ENCODE data around the gene EEFSEC. TPM values are rescaled to one million over a fixed set of nuclear protein-coding genes. Genes with fewer than 3 reads are reported as not detected.
A peak's percentile ranks its signal among the peaks of the same experiment; 100 is the strongest.

Gene EEFSEC
- total RNA-seq, 1 donor from 2014 or later, result 22.0 TPM

- intact Hi-C loops (cut with micrococcal nuclease), result no loop called here
- DNase-seq (ENCODE audit: low spot score), result no peak
- H3K9me3 Mint-ChIP-seq, result peaks cover 7% of the 10 kb centered on the region
- peaks cover 19% of the 10 kb centered on the region for H3K36me3 Mint-ChIP-seq (ENCODE audit: low read depth)
- H3K4me1 Mint-ChIP-seq (ENCODE audit: low read depth), result no peaks in the 10 kb centered on the region
- H3K27ac Mint-ChIP-seq, result no peak overlapping the region
- no peak overlapping the region for H3K4me3 Mint-ChIP-seq (ENCODE audit: low read depth)
- no peaks in the 10 kb centered on the region for H3K27me3 Mint-ChIP-seq (ENCODE audit: low read depth)
These were observed 133.4 kb downstream of the EEFSEC start for GRCh38 chr3:128286691-128287090.

- no peak overlapping the region for H3K27ac Mint-ChIP-seq
- no peaks in the 10 kb centered on the region for H3K27me3 Mint-ChIP-seq (ENCODE audit: low read depth)
- peaks cover 19% of the 10 kb centered on the region for H3K36me3 Mint-ChIP-seq (ENCODE audit: low read depth)
- peaks cover 7% of the 10 kb centered on the region for H3K9me3 Mint-ChIP-seq
- no peaks in the 10 kb centered on the region for H3K4me1 Mint-ChIP-seq (ENCODE audit: low read depth)
- intact Hi-C loops (cut with micrococcal nuclease), result no loop called here
- no peak for DNase-seq (ENCODE audit: low spot score)
- no peak overlapping the region for H3K4me3 Mint-ChIP-seq (ENCODE audit: low read depth)
These were observed 133.9 kb downstream of the EEFSEC start for GRCh38 chr3:128287216-128287615.

- Mint-ChIP-seq H3K9me3 (peaks cover 7% of the 10 kb centered on the region), H3K4me3 (ENCODE audit: low read depth) (no peak overlapping the region), H3K27ac (no peak overlapping the region), H3K27me3 (ENCODE audit: low read depth) (no peaks in the 10 kb centered on the region), H3K36me3 (ENCODE audit: low read depth) (peaks cover 19% of the 10 kb centered on the region), H3K4me1 (ENCODE audit: low read depth) (peaks cover 4% of the 10 kb centered on the region)
- intact Hi-C loops (cut with micrococcal nuclease), result no loop called here
- no peak for DNase-seq (ENCODE audit: low spot score)
These were observed 136.3 kb downstream of the EEFSEC start for GRCh38 chr3:128289534-128289933.

GRCh38 chr3:128290484-128290883 lies 137.2 kb downstream of the EEFSEC start:
- peaks cover 9% of the 10 kb centered on the region for H3K4me1 Mint-ChIP-seq (ENCODE audit: low read depth)
- H3K36me3 Mint-ChIP-seq (ENCODE audit: low read depth), result peaks cover 19% of the 10 kb centered on the region
- intact Hi-C loops (cut with micrococcal nuclease), result no loop called here
- no peaks in the 10 kb centered on the region for H3K27me3 Mint-ChIP-seq (ENCODE audit: low read depth)
- no peak overlapping the region for H3K4me3 Mint-ChIP-seq (ENCODE audit: low read depth)
- H3K9me3 Mint-ChIP-seq, result peaks cover 7% of the 10 kb centered on the region
- DNase-seq (ENCODE audit: low spot score), result no peak
- no peak overlapping the region for H3K27ac Mint-ChIP-seq

- intact Hi-C loops (cut with micrococcal nuclease), result no loop called here
- H3K4me1 Mint-ChIP-seq (ENCODE audit: low read depth), result peaks cover 10% of the 10 kb centered on the region
- H3K27me3 Mint-ChIP-seq (ENCODE audit: low read depth), result no peaks in the 10 kb centered on the region
- H3K27ac Mint-ChIP-seq, result no peak overlapping the region
- peaks cover 12% of the 10 kb centered on the region for H3K9me3 Mint-ChIP-seq
- peak; percentile 6 for DNase-seq (ENCODE audit: low spot score)
- H3K36me3 Mint-ChIP-seq (ENCODE audit: low read depth), result peaks cover 17% of the 10 kb centered on the region
- no peak overlapping the region for H3K4me3 Mint-ChIP-seq (ENCODE audit: low read depth)
These were observed 140.6 kb downstream of the EEFSEC start for GRCh38 chr3:128293930-128294329.

- Mint-ChIP-seq H3K4me1 (ENCODE audit: low read depth) (peaks cover 10% of the 10 kb centered on the region), H3K27me3 (ENCODE audit: low read depth) (no peaks in the 10 kb centered on the region), H3K27ac (no peak overlapping the region), H3K36me3 (ENCODE audit: low read depth) (peaks cover 14% of the 10 kb centered on the region), H3K4me3 (ENCODE audit: low read depth) (no peak overlapping the region), H3K9me3 (peaks cover 10% of the 10 kb centered on the region)
- peak; percentile 2 for DNase-seq (ENCODE audit: low spot score)
- intact Hi-C loops (cut with micrococcal nuclease), result no loop called here
These were observed 141.8 kb downstream of the EEFSEC start for GRCh38 chr3:128294999-128295468.

- peak; percentile 5 for DNase-seq (ENCODE audit: low spot score)
- Mint-ChIP-seq H3K36me3 (ENCODE audit: low read depth) (peaks cover 5% of the 10 kb centered on the region), H3K4me3 (ENCODE audit: low read depth) (no peak overlapping the region), H3K4me1 (ENCODE audit: low read depth) (peaks cover 10% of the 10 kb centered on the region), H3K27me3 (ENCODE audit: low read depth) (no peaks in the 10 kb centered on the region), H3K9me3 (peaks cover 5% of the 10 kb centered on the region), H3K27ac (no peak overlapping the region)
- intact Hi-C loops (cut with micrococcal nuclease), result no loop called here
These were observed 143.4 kb downstream of the EEFSEC start for GRCh38 chr3:128296469-128297251.

- Mint-ChIP-seq H3K4me3 (ENCODE audit: low read depth) (no peak overlapping the region), H3K27me3 (ENCODE audit: low read depth) (no peaks in the 10 kb centered on the region), H3K36me3 (ENCODE audit: low read depth) (peaks cover 5% of the 10 kb centered on the region), H3K9me3 (peaks cover 5% of the 10 kb centered on the region), H3K27ac (no peak overlapping the region), H3K4me1 (ENCODE audit: low read depth) (peaks cover 10% of the 10 kb centered on the region)
- intact Hi-C loops (cut with micrococcal nuclease), result no loop called here
- DNase-seq (ENCODE audit: low spot score), result peak; percentile 1
These were observed 144.3 kb downstream of the EEFSEC start for GRCh38 chr3:128297401-128298138.

- Mint-ChIP-seq H3K27ac (no peak overlapping the region), H3K36me3 (ENCODE audit: low read depth) (peaks cover 5% of the 10 kb centered on the region)
- DNase-seq (ENCODE audit: low spot score), result peak; percentile 6
These were observed 148.1 kb downstream of the EEFSEC start for GRCh38 chr3:128301186-128302023.

GRCh38 chr3:128306481-128306880 lies 153.2 kb downstream of the EEFSEC start:
- Mint-ChIP-seq H3K36me3 (ENCODE audit: low read depth) (peaks cover 3% of the 10 kb centered on the region), H3K4me1 (ENCODE audit: low read depth) (no peaks in the 10 kb centered on the region), H3K27ac (no peak overlapping the region), H3K27me3 (ENCODE audit: low read depth) (no peaks in the 10 kb centered on the region), H3K4me3 (ENCODE audit: low read depth) (no peak overlapping the region), H3K9me3 (no peaks in the 10 kb centered on the region)
- intact Hi-C loops (cut with micrococcal nuclease), result no loop called here
- no peak for DNase-seq (ENCODE audit: low spot score)

More at GRCh38 chr3:128301186-128302023, 148.1 kb downstream of the EEFSEC start:
- H3K9me3 Mint-ChIP-seq, result peaks cover 5% of the 10 kb centered on the region
- intact Hi-C loops (cut with micrococcal nuclease), result no loop called here
- no peak overlapping the region for H3K4me3 Mint-ChIP-seq (ENCODE audit: low read depth)
- no peaks in the 10 kb centered on the region for H3K4me1 Mint-ChIP-seq (ENCODE audit: low read depth)
- no peaks in the 10 kb centered on the region for H3K27me3 Mint-ChIP-seq (ENCODE audit: low read depth)

- Mint-ChIP-seq H3K27me3 (ENCODE audit: low read depth) (no peaks in the 10 kb centered on the region), H3K9me3 (no peaks in the 10 kb centered on the region), H3K4me3 (ENCODE audit: low read depth) (no peak overlapping the region), H3K4me1 (ENCODE audit: low read depth) (no peaks in the 10 kb centered on the region), H3K27ac (no peak overlapping the region), H3K36me3 (ENCODE audit: low read depth) (peaks cover 3% of the 10 kb centered on the region)
- DNase-seq (ENCODE audit: low spot score), result peak; percentile 6
- intact Hi-C loops (cut with micrococcal nuclease), result no loop called here
These were observed 153.8 kb downstream of the EEFSEC start for GRCh38 chr3:128307029-128307633.

GRCh38 chr3:128307781-128308469 lies 154.6 kb downstream of the EEFSEC start:
- intact Hi-C loops (cut with micrococcal nuclease), result no loop called here
- H3K4me1 Mint-ChIP-seq (ENCODE audit: low read depth), result no peaks in the 10 kb centered on the region
- DNase-seq (ENCODE audit: low spot score), result peak; percentile 7
- H3K27ac Mint-ChIP-seq, result no peak overlapping the region
- H3K36me3 Mint-ChIP-seq (ENCODE audit: low read depth), result peaks cover 3% of the 10 kb centered on the region
- no peak overlapping the region for H3K4me3 Mint-ChIP-seq (ENCODE audit: low read depth)
- no peaks in the 10 kb centered on the region for H3K9me3 Mint-ChIP-seq
- no peaks in the 10 kb centered on the region for H3K27me3 Mint-ChIP-seq (ENCODE audit: low read depth)
